GM19455 (cell line): Measurements from ENCODE around the gene MIF.
"Not testable (repeated sequence)": the region's sequence is repeated elsewhere in the genome, so short reads cannot be mapped to it uniquely, and the experiment has no call there.

ENCODE experiments used
- ATAC-seq: cut with Tn5 transposase; IDR thresholded peaks from one replicate; pipeline ENCODE4 v1.9.1; 2021; ENCODE audit not compliant: unreplicated experiment

Gene MIF

GRCh38 chr22:23900227-23900626, 6.0 kb downstream of the MIF start:
- not testable (repeated sequence) for ATAC-seq

GRCh38 chr22:23901600-23901999, 7.4 kb downstream of the MIF start:
- ATAC-seq = no peak

DNA sequence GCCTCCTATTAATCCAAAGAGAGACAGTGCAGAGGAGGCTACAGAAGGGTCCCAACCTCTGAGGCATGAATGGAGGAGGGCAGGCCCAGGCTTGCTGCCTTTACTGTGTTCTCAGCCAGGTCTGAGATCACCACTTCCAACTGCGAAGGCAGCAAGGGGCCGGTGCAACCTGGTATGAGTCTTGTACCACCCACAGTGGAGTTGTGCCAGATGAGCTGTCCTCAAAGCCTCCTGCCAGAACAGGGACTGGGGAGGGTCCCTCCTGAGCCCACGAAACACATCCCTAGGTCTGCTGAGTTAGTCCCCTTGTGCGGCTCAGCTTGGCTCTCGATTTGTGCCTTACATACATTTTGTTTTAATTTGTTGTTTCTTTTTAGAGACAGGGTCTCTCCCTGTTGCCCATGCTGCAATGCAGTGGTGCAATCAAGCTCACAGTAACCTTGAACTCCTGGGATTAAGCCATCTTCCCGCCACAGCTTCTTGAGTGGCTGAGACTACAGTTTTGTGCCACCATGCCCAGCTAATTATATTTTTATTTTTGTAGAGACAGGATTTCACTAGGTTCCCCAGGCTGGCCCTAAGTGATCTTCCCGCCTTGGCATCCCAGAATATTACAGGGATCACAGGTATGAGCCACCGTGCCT, 9.3 kb downstream of the MIF start:
- ATAC-seq = no peak

DNA sequence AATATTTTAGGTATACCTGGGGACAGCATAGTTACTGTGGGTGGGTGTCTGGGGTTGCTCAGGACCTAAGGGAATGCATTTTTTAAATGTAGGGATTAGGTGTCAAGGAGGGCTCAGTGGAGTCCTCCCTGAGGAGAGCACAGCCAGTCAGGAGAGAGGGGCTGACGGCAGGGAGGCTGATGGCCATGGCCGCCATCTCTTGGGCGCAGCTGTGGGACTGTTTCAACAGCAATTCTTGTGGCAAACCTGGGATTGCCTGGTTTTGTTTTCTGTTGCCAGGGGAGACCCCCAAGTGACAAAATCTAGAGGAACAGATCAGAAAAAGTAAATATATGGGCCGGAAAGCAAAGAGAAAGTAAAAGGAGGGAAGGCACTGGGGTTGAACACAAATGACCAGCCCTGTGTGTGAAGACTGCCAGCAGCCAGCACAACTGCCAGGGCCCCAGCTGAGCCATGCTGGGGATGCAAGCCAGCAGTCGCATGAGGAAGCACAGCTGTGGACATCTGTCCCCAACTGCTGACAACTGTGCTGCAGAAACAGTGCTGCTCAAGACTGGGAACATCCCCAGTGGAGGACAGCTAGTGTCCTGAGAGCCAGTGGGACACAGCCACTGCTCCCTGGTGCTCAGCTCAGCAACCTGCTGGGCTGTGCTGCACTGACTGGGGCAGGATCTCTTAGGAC, 10.5 kb downstream of the MIF start:
- no peak for ATAC-seq

DNA sequence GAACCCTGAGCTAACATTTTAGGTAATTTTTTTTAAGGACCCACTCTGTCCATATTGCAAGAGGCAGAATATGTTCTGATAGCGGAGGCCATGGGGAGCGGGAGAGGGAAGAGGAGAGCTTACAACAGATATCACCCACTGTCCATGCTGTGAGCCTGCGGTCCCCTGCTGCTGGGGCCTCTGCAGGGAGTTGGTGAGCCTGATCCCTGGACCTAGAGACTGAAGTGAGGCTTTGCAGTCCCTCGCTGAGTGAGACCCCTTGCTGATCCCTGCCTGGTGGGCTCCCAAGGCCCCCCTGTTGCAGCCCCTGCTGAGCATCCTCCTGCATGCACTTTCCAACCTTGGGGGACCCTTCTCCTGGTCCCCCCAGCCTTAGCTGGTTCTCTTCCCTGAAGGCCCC, 12.5 kb downstream of the MIF start:
- no peak for ATAC-seq

- ATAC-seq = not testable (repeated sequence)
These were observed 13.2 kb downstream of the MIF start for GRCh38 chr22:23907423-23907822.

GRCh38 chr22:23908587-23909205, 14.5 kb downstream of the MIF start:
- no peak for ATAC-seq

DNA sequence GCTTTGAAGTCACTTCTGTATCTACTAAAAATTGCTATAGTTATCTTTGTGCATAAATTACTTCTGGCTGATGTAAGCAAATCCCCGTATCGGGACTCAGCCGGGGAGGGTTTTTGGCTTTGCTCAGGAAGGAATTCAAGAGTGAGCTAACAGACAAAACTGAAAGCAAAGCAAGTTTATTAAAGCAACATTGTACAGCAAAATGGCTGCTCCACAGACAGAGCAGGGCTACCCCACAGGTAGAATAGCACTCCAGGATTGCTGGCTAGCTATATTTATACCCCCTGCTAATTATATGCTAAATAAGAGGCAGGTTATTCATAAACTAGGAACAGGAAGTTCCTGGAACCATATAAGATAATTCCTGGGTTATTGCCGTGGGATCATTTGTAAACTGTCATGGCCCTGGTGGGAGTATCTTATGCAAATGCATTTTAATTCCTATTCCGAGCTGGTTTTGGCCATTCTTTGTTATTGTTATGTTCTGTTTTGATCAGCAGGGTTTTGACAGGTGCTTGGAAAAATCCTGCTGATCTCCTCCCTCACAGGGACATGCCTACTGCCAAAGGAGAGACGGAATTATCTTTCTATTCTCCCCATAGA, 15.2 kb downstream of the MIF start:
- no peak for ATAC-seq

- ATAC-seq = no peak
These were observed 16.5 kb downstream of the MIF start for GRCh38 chr22:23910496-23911190.

GRCh38 chr22:23911318-23911980, 17.3 kb downstream of the MIF start:
- no peak for ATAC-seq

DNA sequence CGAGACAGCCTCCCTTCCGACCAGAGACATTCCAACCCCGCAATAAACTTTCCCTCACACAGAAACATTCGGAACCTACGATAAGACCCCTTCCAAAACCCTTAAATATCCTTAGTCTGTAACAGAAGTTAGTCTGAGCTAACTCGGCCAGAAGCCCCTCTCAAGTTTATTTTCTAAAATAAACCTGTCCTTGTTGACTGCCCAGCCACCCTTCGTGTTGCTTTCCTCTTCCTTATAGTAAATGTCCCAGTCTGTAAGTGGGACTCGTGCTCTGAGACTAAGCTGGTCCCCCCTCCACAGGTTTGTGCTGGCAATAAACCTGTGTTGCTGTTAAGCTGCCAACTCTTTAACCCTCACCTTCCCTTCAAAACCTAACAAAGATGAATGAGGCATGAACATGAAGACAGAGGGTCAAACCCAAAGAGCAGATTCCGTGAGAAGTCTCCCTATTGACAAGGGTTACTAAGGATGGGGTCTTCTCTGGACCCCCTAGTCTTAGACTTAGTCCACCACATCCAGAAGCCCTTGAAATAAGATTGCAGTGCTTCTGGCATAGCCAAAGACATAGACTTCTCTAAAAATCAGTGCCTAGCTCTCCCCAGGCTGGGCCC, 18.2 kb downstream of the MIF start:
- ATAC-seq = no peak

DNA sequence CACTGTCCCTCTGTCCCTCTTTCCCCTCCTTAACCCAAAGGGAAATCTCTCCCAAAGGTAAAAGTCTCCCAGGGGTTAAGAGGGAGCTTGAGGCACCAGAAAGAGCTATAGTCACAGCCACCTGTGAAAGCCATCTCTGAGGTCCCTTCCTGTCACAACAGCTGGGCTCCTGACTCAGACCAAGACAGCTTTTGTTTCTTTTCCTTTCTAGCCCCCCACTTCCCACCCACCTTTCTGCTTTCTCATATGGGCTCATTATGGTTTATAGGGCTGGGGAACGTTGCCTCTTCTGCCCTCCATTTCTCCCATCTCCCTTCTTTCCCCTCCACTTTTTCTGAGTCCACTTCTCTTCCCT, 19.1 kb downstream of the MIF start:
- ATAC-seq = peak; percentile 12

DNA sequence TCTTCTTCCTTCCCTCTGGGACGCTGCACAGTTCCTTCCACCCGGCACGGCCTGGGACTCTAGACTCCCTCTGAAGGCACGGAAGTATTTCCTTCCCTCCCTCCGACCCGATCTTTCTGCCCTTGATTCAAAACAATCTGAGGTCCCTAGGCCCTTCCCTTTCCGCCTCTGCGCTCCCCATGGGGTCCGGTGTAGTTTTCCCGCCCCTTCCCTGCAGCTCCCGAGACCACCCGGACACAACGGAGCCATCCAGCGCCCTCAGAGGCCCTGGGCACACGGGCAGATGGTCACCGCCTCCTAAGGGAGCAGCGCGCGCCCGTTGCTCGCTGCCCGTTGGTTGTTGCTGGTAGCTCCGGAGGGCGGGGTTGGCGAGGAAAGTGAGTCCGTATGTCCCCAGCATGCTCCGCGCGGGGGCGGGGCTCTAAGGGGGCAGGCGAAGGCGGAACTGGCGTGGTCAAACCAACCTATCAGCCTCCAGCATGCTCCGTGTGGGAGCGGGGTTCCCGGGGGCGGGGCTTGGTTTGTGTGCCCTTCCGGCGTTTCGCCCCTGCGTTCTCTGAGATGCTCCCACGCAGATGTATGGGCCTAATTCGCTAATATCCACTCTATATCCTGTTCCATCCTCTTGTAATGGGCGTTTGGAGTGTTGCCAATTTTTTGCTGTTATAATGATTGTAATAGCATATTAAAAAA, 19.6 kb downstream of the MIF start:
- peak; percentile 88 for ATAC-seq

DNA sequence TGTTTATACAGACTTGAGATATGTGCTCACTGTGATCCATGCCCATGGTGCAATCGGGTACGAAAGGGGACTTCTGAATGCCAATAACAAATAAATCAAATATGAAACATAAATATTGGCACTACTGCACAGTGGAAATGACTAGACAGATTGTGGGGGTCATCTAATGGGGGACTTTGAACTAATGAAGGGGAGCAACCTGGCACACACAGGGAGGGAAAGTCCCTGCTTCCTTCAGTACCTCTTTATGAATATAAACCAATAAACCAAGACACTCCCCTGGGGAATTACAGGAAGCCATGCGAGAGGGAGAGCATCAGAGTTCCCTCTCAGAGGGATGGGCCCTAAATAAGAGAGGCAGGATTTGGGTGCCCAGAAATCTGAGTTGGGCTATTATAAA, 21.1 kb downstream of the MIF start:
- ATAC-seq = no peak

DNA sequence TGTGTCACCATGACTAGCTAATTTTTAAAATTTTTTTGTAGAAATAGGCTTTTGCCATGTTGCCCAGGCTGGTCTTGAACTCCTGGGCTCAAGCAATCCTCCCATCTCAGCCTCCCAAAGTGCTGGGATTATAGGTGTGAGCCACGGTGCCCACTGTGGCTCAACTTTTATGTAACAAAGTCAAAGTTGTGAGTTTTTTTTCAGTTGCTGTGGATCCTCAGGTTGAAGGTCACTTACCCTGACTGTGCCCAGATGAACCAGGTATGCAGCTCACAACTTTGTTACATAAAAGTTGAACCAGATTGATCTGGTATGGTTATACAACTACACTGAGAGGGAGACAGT, 26.1 kb downstream of the MIF start:
- ATAC-seq = not testable (repeated sequence)

DNA sequence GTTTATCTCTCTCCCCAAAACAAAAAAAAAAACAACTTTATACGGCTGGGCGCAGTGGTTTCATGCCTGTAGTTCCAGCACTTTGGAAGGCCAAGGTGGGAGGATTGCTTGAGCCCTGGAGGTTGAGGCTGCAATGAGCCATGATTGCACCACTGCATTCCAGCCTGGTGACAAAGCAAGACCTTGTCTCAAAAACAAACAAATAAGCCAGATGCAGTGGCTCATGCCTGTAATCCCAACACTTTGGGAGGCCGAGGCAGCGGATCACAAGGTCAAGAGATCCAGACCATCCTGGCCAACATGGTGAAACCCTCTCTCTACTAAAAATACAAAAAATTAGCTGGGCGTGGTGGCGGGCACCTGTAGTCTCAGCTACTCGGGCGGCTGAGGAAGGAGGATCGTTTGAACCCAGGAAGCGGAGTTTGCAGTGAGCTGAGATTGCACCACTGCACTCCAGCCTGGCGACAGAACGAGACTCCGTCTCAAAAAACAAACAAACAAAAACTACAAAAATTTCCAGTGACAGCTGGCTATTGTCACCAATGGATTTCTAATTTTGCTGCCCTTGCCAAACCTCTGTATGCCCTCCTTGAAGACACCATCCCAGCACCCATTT, 27.5 kb downstream of the MIF start:
- not testable (repeated sequence) for ATAC-seq

GRCh38 chr22:23922921-23923320, 28.7 kb downstream of the MIF start:
- ATAC-seq = no peak

DNA sequence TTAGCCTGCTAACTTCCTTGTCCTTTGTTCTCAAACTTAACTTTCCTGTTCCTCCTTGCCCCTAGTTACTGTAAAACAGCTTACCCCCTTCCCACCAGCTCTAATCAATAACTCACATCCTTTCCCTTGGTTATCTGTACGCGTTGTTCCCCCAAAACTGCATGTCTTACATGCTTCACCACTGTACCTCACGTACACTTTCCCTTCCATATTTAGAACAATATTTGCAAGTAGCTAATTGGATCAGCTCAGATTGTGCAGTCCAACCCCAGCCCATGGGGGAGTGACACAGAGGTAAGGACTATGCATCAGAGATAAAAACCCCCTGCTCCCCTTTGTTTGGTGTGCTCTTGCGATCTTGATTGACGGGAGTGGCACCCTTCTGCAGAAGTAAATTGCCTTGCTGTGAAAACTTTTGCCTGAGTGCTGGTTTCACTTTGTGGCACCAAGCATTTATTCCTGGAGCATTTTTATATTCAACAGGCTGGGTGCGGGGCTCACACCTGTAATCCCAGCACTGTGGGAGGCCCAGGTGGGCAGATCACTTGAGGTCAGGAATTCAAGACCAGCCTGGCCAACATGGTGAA, 30.9 kb downstream of the MIF start:
- ATAC-seq = no peak

GRCh38 chr22:23926561-23926960, 32.4 kb downstream of the MIF start:
- no peak for ATAC-seq
